CD4-positive, alpha-beta T cell treated with Interleukin-2 at 100 ng/mL for 4 hours (primary cell): ENCODE data around the gene TBPL2.
"Not testable (repeated sequence)": the region's sequence is repeated elsewhere in the genome, so short reads cannot be mapped to it uniquely, and the experiment has no call there.

Experiments
- DNase-seq: peaks from one replicate; pipeline ENCODE4 v3.0.0-alpha.2; 2020; ENCODE audit warnings: low spot score

The TBPL2 gene

GRCh38 chr14:55401751-55402150, 38.7 kb downstream of the TBPL2 start:
- DNase-seq = no peak

- DNase-seq = no peak
Measured at GRCh38 chr14:55399852-55400251, 40.6 kb downstream of the TBPL2 start.

GRCh38 chr14:55399183-55399582, 41.2 kb downstream of the TBPL2 start:
- DNase-seq = no peak

GRCh38 chr14:55398679-55399078, 41.7 kb downstream of the TBPL2 start:
- DNase-seq = no peak

GRCh38 chr14:55389330-55389729, 51.1 kb downstream of the TBPL2 start:
- DNase-seq = no peak

GRCh38 chr14:55388160-55388559, 52.3 kb downstream of the TBPL2 start:
- DNase-seq = peak; percentile 29

- no peak for DNase-seq
Measured at GRCh38 chr14:55387121-55387520, 53.3 kb downstream of the TBPL2 start.

GRCh38 chr14:55386037-55386808, 54.2 kb downstream of the TBPL2 start:
- peak; percentile 38 for DNase-seq

- no peak for DNase-seq
Measured at GRCh38 chr14:55384536-55384935, 55.9 kb downstream of the TBPL2 start.

GRCh38 chr14:55383541-55384140, 56.8 kb downstream of the TBPL2 start:
- DNase-seq = no peak

- not testable (repeated sequence) for DNase-seq
Measured at GRCh38 chr14:55383056-55383466, 57.4 kb downstream of the TBPL2 start.

- DNase-seq = no peak
Measured at GRCh38 chr14:55382483-55382882, 57.9 kb downstream of the TBPL2 start.

- DNase-seq = no peak
Measured at GRCh38 chr14:55381561-55381960, 58.9 kb downstream of the TBPL2 start.

GRCh38 chr14:55381040-55381439, 59.4 kb downstream of the TBPL2 start:
- no peak for DNase-seq

- DNase-seq = no peak
Measured at GRCh38 chr14:55377236-55377635, 63.2 kb downstream of the TBPL2 start.

- DNase-seq = no peak
Measured at GRCh38 chr14:55374771-55375170, 65.6 kb downstream of the TBPL2 start.

- DNase-seq = peak; percentile 82
Measured at GRCh38 chr14:55373784-55374705, 66.4 kb downstream of the TBPL2 start.

- no peak for DNase-seq
Measured at GRCh38 chr14:55372825-55373224, 67.6 kb downstream of the TBPL2 start.

GRCh38 chr14:55372423-55372822, 68.0 kb downstream of the TBPL2 start:
- no peak for DNase-seq

GRCh38 chr14:55370883-55371455, 69.4 kb downstream of the TBPL2 start:
- no peak for DNase-seq

- no peak for DNase-seq
Measured at GRCh38 chr14:55366271-55366670, 74.1 kb downstream of the TBPL2 start.
